Activated CD4-positive, alpha-beta memory T cell treated with anti-CD3 and anti-CD28 coated beads, Interleukin-2, amount 10 ng/mL, durations not matched to agents 7 days and 5 days (primary cell): Measurements from ENCODE around the gene FBXO41. TPM values are rescaled to one million over a fixed set of nuclear protein-coding genes. Genes with fewer than 3 reads are reported as not detected.
"Not testable (repeated sequence)": the region's sequence is repeated elsewhere in the genome, so short reads cannot be mapped to it uniquely, and the experiment has no call there.

Source experiments
- CTCF ChIA-PET: fragments of 350-600 bp; sonication (Branson Sonifier 250); formaldehyde crosslinking; loops from one replicate; lab custom pipeline; 2021; ENCODE audit warnings: antibody characterized with exemption, inconsistent platforms; lab: Charles Lee
- POLR2A ChIA-PET: fragments of 350-600 bp; sonication (Branson Sonifier 250); formaldehyde crosslinking; loops from one replicate; lab custom pipeline; 2021; ENCODE audit warnings: antibody characterized with exemption; lab: Charles Lee
- DNase-seq: peaks from one replicate; pipeline ENCODE4 v3.0.0-alpha.2; 2020
- H3K27ac Mint-ChIP-seq: one replicate; pipeline ENCODE4 v1.8.0; 2021; ENCODE audit warnings: mild to moderate bottlenecking, mixed read lengths
- H3K27me3 Mint-ChIP-seq: one replicate; pipeline ENCODE4 v1.8.0; 2021; ENCODE audit warnings: mixed read lengths
- H3K36me3 Mint-ChIP-seq: one replicate; pipeline ENCODE4 v1.8.0; 2021; ENCODE audit warnings: low read depth, mixed read lengths
- H3K4me1 Mint-ChIP-seq: one replicate; pipeline ENCODE4 v1.8.0; 2021; ENCODE audit warnings: mixed read lengths
- H3K4me3 Mint-ChIP-seq: one replicate; pipeline ENCODE4 v1.8.0; 2021; ENCODE audit warnings: mild to moderate bottlenecking, mixed read lengths
- H3K9me3 Mint-ChIP-seq: one replicate; pipeline ENCODE4 v1.8.0; 2021; ENCODE audit warnings: mixed read lengths
- total RNA-seq, 2 experiments: library from RNA; stranded (reverse); gene quantifications; one replicate each; pipeline ENCODE4 v1.2.3, GENCODE V29; 2021

The FBXO41 gene
- total RNA-seq, 2 experiments from 2014 or later: 12.0 to 13.3 TPM

GRCh38 chr2:73265298-73266060 is 18.8 kb downstream of the FBXO41 start:
- no peak for DNase-seq
- no peak overlapping the region for H3K4me3 Mint-ChIP-seq
- POLR2A ChIA-PET: interaction anchor here (1.1 kb wide), 1 partner anchor 8 kb away, joined by 3 read pairs; no protein-coding TSS in a partner anchor

GRCh38 chr2:73264783-73265182 is 19.5 kb downstream of the FBXO41 start:
- no peak overlapping the region for H3K4me3 Mint-ChIP-seq
- peaks cover 15% of the 10 kb centered on the region for H3K4me1 Mint-ChIP-seq
- POLR2A ChIA-PET: no interaction called here
- peaks cover 3% of the 10 kb centered on the region for H3K36me3 Mint-ChIP-seq
- DNase-seq: no peak
- no peaks in the 10 kb centered on the region for H3K9me3 Mint-ChIP-seq
- H3K27ac Mint-ChIP-seq: no peak overlapping the region
- no peaks in the 10 kb centered on the region for H3K27me3 Mint-ChIP-seq
- CTCF ChIA-PET: no interaction called here

More at GRCh38 chr2:73265298-73266060, 18.8 kb downstream of the FBXO41 start:
- Mint-ChIP-seq H3K36me3 (peaks cover 6% of the 10 kb centered on the region), H3K4me1 (peaks cover 18% of the 10 kb centered on the region), H3K27ac (no peak overlapping the region), H3K27me3 (no peaks in the 10 kb centered on the region), H3K9me3 (no peaks in the 10 kb centered on the region)
- CTCF ChIA-PET: no interaction called here

GRCh38 chr2:73264332-73264606 is 20.0 kb downstream of the FBXO41 start:
- POLR2A ChIA-PET: interaction anchor here (0.7 kb wide), 1 partner anchor 31 kb away, joined by 3 read pairs; the partner anchor contains the start of gene CCT7
- CTCF ChIA-PET: no interaction called here
- Mint-ChIP-seq H3K9me3 (no peaks in the 10 kb centered on the region), H3K36me3 (peaks cover 3% of the 10 kb centered on the region), H3K4me3 (no peak overlapping the region), H3K27me3 (no peaks in the 10 kb centered on the region), H3K4me1 (peaks cover 13% of the 10 kb centered on the region), H3K27ac (no peak overlapping the region)
- no peak for DNase-seq

- CTCF ChIA-PET: no interaction called here
- H3K36me3 Mint-ChIP-seq: peaks cover 3% of the 10 kb centered on the region
- no peak overlapping the region for H3K4me3 Mint-ChIP-seq
- no peak for DNase-seq
- no peaks in the 10 kb centered on the region for H3K9me3 Mint-ChIP-seq
- H3K27me3 Mint-ChIP-seq: no peaks in the 10 kb centered on the region
- POLR2A ChIA-PET: interaction anchor here (0.7 kb wide), 1 partner anchor 30 kb away, joined by 3 read pairs; the partner anchor contains the start of gene CCT7
- H3K27ac Mint-ChIP-seq: no peak overlapping the region
- H3K4me1 Mint-ChIP-seq: peaks cover 13% of the 10 kb centered on the region
These were observed 20.5 kb downstream of the FBXO41 start for GRCh38 chr2:73263540-73264331.

- H3K27me3 Mint-ChIP-seq, H3K4me3 Mint-ChIP-seq, H3K9me3 Mint-ChIP-seq, H3K4me1 Mint-ChIP-seq, H3K27ac Mint-ChIP-seq, POLR2A ChIA-PET, CTCF ChIA-PET, H3K36me3 Mint-ChIP-seq, DNase-seq: not testable (repeated sequence)
These were observed 21.4 kb downstream of the FBXO41 start for GRCh38 chr2:73262691-73263429.

- Mint-ChIP-seq H3K36me3 (peaks cover 3% of the 10 kb centered on the region), H3K4me3 (no peak overlapping the region), H3K9me3 (no peaks in the 10 kb centered on the region), H3K27ac (no peak overlapping the region), H3K27me3 (no peaks in the 10 kb centered on the region), H3K4me1 (peaks cover 4% of the 10 kb centered on the region)
- ChIA-PET CTCF (no interaction called here), POLR2A (no interaction called here)
- DNase-seq: no peak
These were observed 22.1 kb downstream of the FBXO41 start for GRCh38 chr2:73262108-73262651.

- ChIA-PET POLR2A (no interaction called here), CTCF (interaction anchor here (1.0 kb wide), 1 partner anchor 83 kb away, joined by 4 read pairs; no protein-coding TSS in a partner anchor)
- peaks cover 3% of the 10 kb centered on the region for H3K36me3 Mint-ChIP-seq
- no peaks in the 10 kb centered on the region for H3K27me3 Mint-ChIP-seq
- no peaks in the 10 kb centered on the region for H3K4me1 Mint-ChIP-seq
- no peaks in the 10 kb centered on the region for H3K9me3 Mint-ChIP-seq
- no peak for DNase-seq
- no peak overlapping the region for H3K4me3 Mint-ChIP-seq
- no peak overlapping the region for H3K27ac Mint-ChIP-seq
These were observed 23.8 kb downstream of the FBXO41 start for GRCh38 chr2:73260338-73260984.

GRCh38 chr2:73259704-73260337 is 24.5 kb downstream of the FBXO41 start:
- H3K36me3 Mint-ChIP-seq: peaks cover 3% of the 10 kb centered on the region
- no peak overlapping the region for H3K4me3 Mint-ChIP-seq
- H3K27me3 Mint-ChIP-seq: no peaks in the 10 kb centered on the region
- no peak for DNase-seq
- H3K27ac Mint-ChIP-seq: no peak overlapping the region
- H3K4me1 Mint-ChIP-seq: no peaks in the 10 kb centered on the region
- POLR2A ChIA-PET: no interaction called here
- no peaks in the 10 kb centered on the region for H3K9me3 Mint-ChIP-seq
- CTCF ChIA-PET: interaction anchor here (1.0 kb wide), 1 partner anchor 83 kb away, joined by 4 read pairs; no protein-coding TSS in a partner anchor

- POLR2A ChIA-PET: interaction anchor here (0.8 kb wide), 1 partner anchor 26 kb away, joined by 3 read pairs; the partner anchor contains the start of genes CCT7 and PRADC1
These were observed 25.0 kb downstream of the FBXO41 start for GRCh38 chr2:73259276-73259675.

GRCh38 chr2:73258913-73259215 is 25.4 kb downstream of the FBXO41 start:
- Mint-ChIP-seq H3K36me3 (peaks cover 9% of the 10 kb centered on the region), H3K4me1 (no peaks in the 10 kb centered on the region), H3K27me3 (no peaks in the 10 kb centered on the region), H3K9me3 (no peaks in the 10 kb centered on the region), H3K4me3 (no peak overlapping the region), H3K27ac (no peak overlapping the region)
- no peak for DNase-seq
- CTCF ChIA-PET: no interaction called here
- POLR2A ChIA-PET: interaction anchor here (0.8 kb wide), 1 partner anchor 25 kb away, joined by 3 read pairs; the partner anchor contains the start of genes CCT7 and PRADC1

More at GRCh38 chr2:73259276-73259675, 25.0 kb downstream of the FBXO41 start:
- no peak for DNase-seq
- CTCF ChIA-PET: no interaction called here
- Mint-ChIP-seq H3K36me3 (peaks cover 5% of the 10 kb centered on the region), H3K27ac (no peak overlapping the region), H3K9me3 (no peaks in the 10 kb centered on the region), H3K27me3 (no peaks in the 10 kb centered on the region), H3K4me1 (no peaks in the 10 kb centered on the region), H3K4me3 (no peak overlapping the region)

- Mint-ChIP-seq H3K9me3 (no peaks in the 10 kb centered on the region), H3K36me3 (peaks cover 12% of the 10 kb centered on the region), H3K27me3 (no peaks in the 10 kb centered on the region), H3K27ac (no peak overlapping the region), H3K4me1 (no peaks in the 10 kb centered on the region), H3K4me3 (no peak overlapping the region)
- DNase-seq: no peak
- ChIA-PET CTCF (no interaction called here), POLR2A (interaction anchor here (0.8 to 5.7 kb wide), 4 partner anchors 8 to 25 kb away, joined by 3 to 22 read pairs (median 4); partner anchors contain the start of genes CCT7 and PRADC1)
These were observed 25.9 kb downstream of the FBXO41 start for GRCh38 chr2:73258186-73258912.
